Fibroblast of the aortic adventitia (primary cell): ENCODE data around the gene C1orf116. TPM values are rescaled to one million over a fixed set of nuclear protein-coding genes. Genes with fewer than 3 reads are reported as not detected.
A peak's percentile ranks its signal among the peaks of the same experiment; 100 is the strongest.

Source experiments
- DNase-seq: peaks from one replicate; pipeline ENCODE4 v3.0.0-alpha.2; 2010; ENCODE audit warnings: low read depth
- H3K4me3 ChIP-seq: 2 replicates; pipeline ENCODE4 v1.5.1; 2011; ENCODE audit warnings: low read depth, mild to moderate bottlenecking, control low read depth, low read length, moderate library complexity
- total RNA-seq: library from RNA; depleted of rRNA; stranded (reverse); fragments of >200 nt; gene quantifications from 2 replicates; pipeline ENCODE4 v1.2.3, GENCODE V29; 2012; ENCODE audit warnings: low replicate concordance
- TF ChIP-seq, protein P1 (sequence below): IDR thresholded peaks from 2 replicates; pipeline ENCODE4 v1.5.1; 2011; ENCODE audit warnings: mild to moderate bottlenecking, low read length, control low read depth, inconsistent platforms; ENCODE audit not compliant: insufficient read depth

C1orf116 gene
- total RNA-seq, 1 donor = under 0.01 TPM

GRCh38 chr1:207009182-207009850, 23.2 kb downstream of the C1orf116 start:
- H3K4me3 ChIP-seq = no peak overlapping the region
- TF ChIP-seq, protein P1, sequence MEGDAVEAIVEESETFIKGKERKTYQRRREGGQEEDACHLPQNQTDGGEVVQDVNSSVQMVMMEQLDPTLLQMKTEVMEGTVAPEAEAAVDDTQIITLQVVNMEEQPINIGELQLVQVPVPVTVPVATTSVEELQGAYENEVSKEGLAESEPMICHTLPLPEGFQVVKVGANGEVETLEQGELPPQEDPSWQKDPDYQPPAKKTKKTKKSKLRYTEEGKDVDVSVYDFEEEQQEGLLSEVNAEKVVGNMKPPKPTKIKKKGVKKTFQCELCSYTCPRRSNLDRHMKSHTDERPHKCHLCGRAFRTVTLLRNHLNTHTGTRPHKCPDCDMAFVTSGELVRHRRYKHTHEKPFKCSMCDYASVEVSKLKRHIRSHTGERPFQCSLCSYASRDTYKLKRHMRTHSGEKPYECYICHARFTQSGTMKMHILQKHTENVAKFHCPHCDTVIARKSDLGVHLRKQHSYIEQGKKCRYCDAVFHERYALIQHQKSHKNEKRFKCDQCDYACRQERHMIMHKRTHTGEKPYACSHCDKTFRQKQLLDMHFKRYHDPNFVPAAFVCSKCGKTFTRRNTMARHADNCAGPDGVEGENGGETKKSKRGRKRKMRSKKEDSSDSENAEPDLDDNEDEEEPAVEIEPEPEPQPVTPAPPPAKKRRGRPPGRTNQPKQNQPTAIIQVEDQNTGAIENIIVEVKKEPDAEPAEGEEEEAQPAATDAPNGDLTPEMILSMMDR = no peak
- DNase-seq = no peak

GRCh38 chr1:207007352-207008033, 25.1 kb downstream of the C1orf116 start:
- peak; percentile 99 for DNase-seq
- H3K4me3 ChIP-seq = no peak overlapping the region
- TF ChIP-seq, protein P1 = no peak

DNA sequence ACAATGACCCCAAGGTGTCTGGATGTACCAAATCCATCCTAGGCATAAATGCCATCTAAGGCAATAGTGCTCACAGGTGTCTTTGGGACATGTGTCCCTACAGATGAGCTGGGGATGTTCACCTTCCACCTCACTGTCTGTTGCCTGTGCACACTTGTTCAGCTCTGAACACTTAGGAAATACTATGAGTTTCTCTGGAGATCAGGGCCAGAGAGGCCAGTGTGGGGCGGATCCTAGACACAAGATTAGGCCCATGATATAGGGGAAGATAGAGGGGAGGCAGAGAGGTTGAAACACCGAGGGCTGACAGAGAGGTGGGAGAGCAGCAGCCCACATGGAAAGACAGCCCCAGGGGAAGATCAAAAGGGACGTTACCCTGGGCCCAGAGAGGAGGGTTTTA, 25.6 kb downstream of the C1orf116 start:
- DNase-seq = no peak
- no peak overlapping the region for H3K4me3 ChIP-seq
- TF ChIP-seq, protein P1 = no peak

- DNase-seq = no peak
- no peak overlapping the region for H3K4me3 ChIP-seq
- TF ChIP-seq, protein P1 = no peak
Observed at GRCh38 chr1:207006083-207006482, 26.5 kb downstream of the C1orf116 start.

DNA sequence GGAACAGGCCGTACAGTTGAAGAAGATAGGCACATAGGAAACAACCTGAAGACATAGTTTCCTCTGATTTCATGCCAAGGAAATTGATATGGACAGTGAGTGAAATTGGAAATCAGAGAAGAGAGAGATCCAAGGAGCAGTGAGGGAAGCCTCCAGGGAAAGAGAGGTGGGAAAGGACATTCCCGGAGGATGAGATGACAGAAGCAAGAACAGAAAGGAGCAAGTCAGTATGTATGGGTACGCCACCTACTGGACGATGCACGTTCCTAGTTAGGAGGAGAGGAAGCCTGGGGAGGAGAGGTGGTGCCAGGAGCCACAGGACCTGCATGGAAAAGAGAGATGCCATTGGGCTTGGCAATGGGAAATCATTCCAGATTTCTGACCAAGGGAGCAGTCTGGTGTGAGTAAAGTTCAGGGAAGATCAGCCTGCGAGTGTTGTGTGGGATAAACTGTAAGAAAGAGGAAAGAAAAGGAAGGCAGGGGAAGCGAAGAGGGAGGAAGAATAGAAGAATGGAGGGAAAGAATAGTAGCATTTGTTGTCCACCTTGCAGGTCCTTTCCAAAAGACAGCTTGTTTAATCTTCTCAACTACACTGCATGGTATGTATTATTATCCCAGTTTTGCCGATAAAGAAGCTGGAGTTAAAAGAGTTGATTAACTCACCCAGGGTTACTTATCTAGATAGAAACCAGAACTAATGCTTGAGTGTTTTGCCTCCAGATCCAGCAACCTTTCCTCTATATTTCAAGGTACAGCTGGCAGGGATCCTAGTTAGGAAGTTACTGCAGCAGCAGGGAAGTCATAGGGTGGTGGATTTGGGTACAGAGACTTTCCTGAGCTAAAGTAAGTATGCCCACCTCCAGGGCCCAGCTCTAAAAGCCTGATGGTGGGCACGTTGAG, 27.4 kb downstream of the C1orf116 start:
- peak; percentile 70 for DNase-seq
- TF ChIP-seq, protein P1 = peak; percentile 72
- no peak overlapping the region for H3K4me3 ChIP-seq

GRCh38 chr1:207003210-207003609, 29.3 kb downstream of the C1orf116 start:
- H3K4me3 ChIP-seq = no peak overlapping the region
- DNase-seq = no peak
- TF ChIP-seq, protein P1 = no peak
